Breast epithelium (tissue), 4 donors: ENCODE data around the gene AR. TPM values are rescaled to one million over a fixed set of nuclear protein-coding genes. Genes with fewer than 3 reads are reported as not detected.

ENCODE experiments used
- DNase-seq, 2 donors: peaks; one replicate each; pipeline ENCODE4 v3.0.0-alpha.2; 2019; ENCODE audit warnings: low spot score in 2 of 2
- H3K27ac ChIP-seq, 2 donors: fragments of 200-600 bp; sonication (generic) in 1 of 2; one replicate each; pipeline ENCODE4 v1.5.1; 2016 to 2019; ENCODE audit warnings: mild to moderate bottlenecking in 1 of 2
- H3K27me3 ChIP-seq, 2 donors: fragments of 200-600 bp; sonication (generic) in 1 of 2; one replicate each; pipeline versions ENCODE4 v1.5.1 to v1.6.0; 2017 to 2019; ENCODE audit warnings: control low read depth in 1 of 2, mild to moderate bottlenecking in 1 of 2
- H3K36me3 ChIP-seq: fragments of 200-600 bp; one replicate; pipeline ENCODE4 v1.5.1; 2019
- H3K4me1 ChIP-seq, 2 donors: fragments of 200-600 bp; sonication (generic); one replicate each; pipeline ENCODE4 v1.5.1; 2016 to 2019; ENCODE audit warnings: control low read depth in 1 of 2
- H3K4me3 ChIP-seq, 3 donors: fragments of 200-600 bp; sonication (generic); 1 replicate in 2 of 3; 2 replicates in 1 of 3; pipeline ENCODE4 v1.5.1; 2016 to 2019; ENCODE audit warnings: mild to moderate bottlenecking in 3 of 3, moderate library complexity in 2 of 3
- H3K9me3 ChIP-seq, 2 donors: fragments of 200-600 bp; sonication (generic) in 1 of 2; one replicate each; pipeline ENCODE4 v1.5.1; 2016 to 2019; ENCODE audit warnings: control low read depth in 1 of 2
- CTCF ChIP-seq, 3 donors: fragments of 450-650 bp; IDR thresholded peaks; one replicate each; pipeline ENCODE4 v1.5.1; 2016 to 2017; ENCODE audit warnings: antibody characterized with exemption in 3 of 3, mild to moderate bottlenecking in 3 of 3, moderate library complexity in 3 of 3
- POLR2A ChIP-seq: fragments of 450-650 bp; IDR thresholded peaks from one replicate; pipeline ENCODE4 v1.6.1; 2016; ENCODE audit warnings: antibody characterized with exemption, mild to moderate bottlenecking, moderate library complexity
- POLR2AphosphoS5 ChIP-seq, 3 donors: sonication (generic); formaldehyde crosslinking; IDR thresholded peaks; one replicate each; pipeline ENCODE4 v1.6.1; 2017; ENCODE audit warnings: antibody characterized with exemption in 3 of 3
- intact Hi-C: fragments of 100-400 bp; cut with DNase I; formaldehyde crosslinking; loops from one replicate; pipeline ENCODE4 v1.15.1; 2023; ENCODE audit warnings: low total_unique reads
- total RNA-seq, 3 donors: library from RNA; depleted of rRNA; stranded (reverse); fragments of >200 nt; gene quantifications; one replicate each; pipeline ENCODE4 v1.1.0, GENCODE V29; 2016

The AR gene
- total RNA-seq, 3 donors from 2014 or later: 29.1 to 51.8 (median 35.7) TPM

- Histone ChIP-seq H3K4me1 (no peaks in the 10 kb centered on the region), H3K4me3 (no peak overlapping the region), H3K27me3 (peaks cover 0 to 15% of the 10 kb centered on the region in 2 donors), H3K9me3 (no peaks in the 10 kb centered on the region), H3K36me3 (no peaks in the 10 kb centered on the region), H3K27ac (no peak overlapping the region)
- intact Hi-C loops: no loop called here
- no peak for TF ChIP-seq POLR2AphosphoS5 (IDR thresholded peaks at IDR 0.05)
- no peak for TF ChIP-seq CTCF (IDR thresholded peaks at IDR 0.05)
- no peak for TF ChIP-seq POLR2A
- DNase-seq: no peak
Measured at GRCh38 chrX:67564475-67564874, 20.7 kb downstream of the AR start.

- H3K4me3 ChIP-seq: no peak overlapping the region
- intact Hi-C loops: no loop called here
- H3K9me3 ChIP-seq: no peaks in the 10 kb centered on the region
- H3K36me3 ChIP-seq: no peaks in the 10 kb centered on the region
- no peak for DNase-seq
- H3K27ac ChIP-seq: peak overlapping the region in 1 of 2 donors; percentile 30
- H3K27me3 ChIP-seq: peaks cover 0 to 16% of the 10 kb centered on the region in 2 donors
- TF ChIP-seq POLR2A (no peak), CTCF (IDR thresholded peaks at IDR 0.05) (no peak), POLR2AphosphoS5 (IDR thresholded peaks at IDR 0.05) (no peak)
- no peaks in the 10 kb centered on the region for H3K4me1 ChIP-seq
Measured at GRCh38 chrX:67568769-67569168, 24.9 kb downstream of the AR start.

- TF ChIP-seq POLR2AphosphoS5 (IDR thresholded peaks at IDR 0.05): no peak
- TF ChIP-seq CTCF (IDR thresholded peaks at IDR 0.05): no peak
- no peak for TF ChIP-seq POLR2A
- H3K27me3 ChIP-seq: peaks cover 0 to 14% of the 10 kb centered on the region in 2 donors
- no peaks in the 10 kb centered on the region for H3K9me3 ChIP-seq
- intact Hi-C loops: no loop called here
- no peak overlapping the region for H3K27ac ChIP-seq
- no peaks in the 10 kb centered on the region for H3K36me3 ChIP-seq
- no peak overlapping the region for H3K4me3 ChIP-seq
- no peak for DNase-seq
- H3K4me1 ChIP-seq: no peaks in the 10 kb centered on the region
Measured at GRCh38 chrX:67570839-67571238, 27.0 kb downstream of the AR start.

GRCh38 chrX:67574696-67575095 is 30.9 kb downstream of the AR start:
- intact Hi-C loops: no loop called here
- Histone ChIP-seq H3K27ac (no peak overlapping the region), H3K4me3 (no peak overlapping the region), H3K4me1 (no peaks in the 10 kb centered on the region), H3K36me3 (no peaks in the 10 kb centered on the region), H3K27me3 (peaks cover 0 to 22% of the 10 kb centered on the region in 2 donors), H3K9me3 (no peaks in the 10 kb centered on the region)
- no peak for DNase-seq
- TF ChIP-seq CTCF (IDR thresholded peaks at IDR 0.05): no peak
- no peak for TF ChIP-seq POLR2A
- TF ChIP-seq POLR2AphosphoS5 (IDR thresholded peaks at IDR 0.05): no peak

- no peaks in the 10 kb centered on the region for H3K36me3 ChIP-seq
- intact Hi-C loops: no loop called here
- H3K4me1 ChIP-seq: no peaks in the 10 kb centered on the region
- no peaks in the 10 kb centered on the region for H3K9me3 ChIP-seq
- peaks cover 0 to 38% of the 10 kb centered on the region in 2 donors for H3K27me3 ChIP-seq
- TF ChIP-seq CTCF (IDR thresholded peaks at IDR 0.05): no peak
- no peak for TF ChIP-seq POLR2A
- no peak for TF ChIP-seq POLR2AphosphoS5 (IDR thresholded peaks at IDR 0.05)
- H3K4me3 ChIP-seq: no peak overlapping the region
- no peak for DNase-seq
- H3K27ac ChIP-seq: no peak overlapping the region
Measured at GRCh38 chrX:67582436-67582835, 38.6 kb downstream of the AR start.
